ENCODE results near the gene RPL13A. TPM values are rescaled to one million over a fixed set of nuclear protein-coding genes. Genes with fewer than 3 reads are reported as not detected.

RPL13A gene
- total and polyA plus RNA-seq, 8 donors: 1,924 to 4,076 (median 3,551) TPM

- peak within 1 kb of the TSS; percentile 55 to 58 for H3K4me3 ChIP-seq
- peaks cover 0 to 14% of the 10 kb centered on the region in 2 donors for H3K36me3 ChIP-seq
- TF ChIP-seq CTCF (IDR thresholded peaks at IDR 0.05): peak; percentile 97 to 99
- no peaks in the 10 kb centered on the region for H3K27me3 ChIP-seq
- intact Hi-C loops (cut with DNase I): no loop called here
- H3K9me3 ChIP-seq: no peaks in the 10 kb centered on the region
- H3K4me1 ChIP-seq: peaks cover 0 to 33% of the 10 kb centered on the region in 2 donors
- DNase-seq (peak; percentile 73 to 94 (median 80)), ATAC-seq (peak; percentile 87)
- H3K27ac ChIP-seq: peak within 1 kb of the TSS; percentile 65 to 83
Observed at GRCh38 chr19:49473868-49474541, 13.4 kb upstream of the RPL13A start, which contains the start of gene FLT3LG. Gene FLT3LG (plus strand): TSS chr19:49474215. CDS start chr19:49474640, 425 bp downstream.

GRCh38 chr19:49474542-49474924 lies 12.9 kb upstream of the RPL13A start:
- no peak for TF ChIP-seq CTCF (IDR thresholded peaks at IDR 0.05)
- H3K27me3 ChIP-seq: no peaks in the 10 kb centered on the region
- ATAC-seq: no peak
- H3K36me3 ChIP-seq: peaks cover 0 to 9% of the 10 kb centered on the region in 2 donors
- intact Hi-C loops (cut with DNase I): no loop called here
- peak overlapping the region; percentile 65 to 83 for H3K27ac ChIP-seq
- DNase-seq: no peak
- peak overlapping the region; percentile 55 to 58 for H3K4me3 ChIP-seq
- peaks cover 0 to 28% of the 10 kb centered on the region in 2 donors for H3K4me1 ChIP-seq
- H3K9me3 ChIP-seq: no peaks in the 10 kb centered on the region

- Histone ChIP-seq H3K9me3 (no peaks in the 10 kb centered on the region), H3K27ac (no peak overlapping the region), H3K4me3 (peak overlapping the region in 1 of 2 donors; percentile 58), H3K36me3 (peaks cover 0 to under 1% of the 10 kb centered on the region in 2 donors), H3K27me3 (no peaks in the 10 kb centered on the region), H3K4me1 (peaks cover 0 to 23% of the 10 kb centered on the region in 2 donors)
- no peak for DNase-seq
- intact Hi-C loops (cut with DNase I): no loop called here
- no peak for ATAC-seq
- TF ChIP-seq CTCF (IDR thresholded peaks at IDR 0.05): no peak
Observed at GRCh38 chr19:49475191-49475917, 12.1 kb upstream of the RPL13A start.

GRCh38 chr19:49475995-49476880 lies 11.2 kb upstream of the RPL13A start:
- Histone ChIP-seq H3K9me3 (no peaks in the 10 kb centered on the region), H3K27ac (no peak overlapping the region), H3K4me1 (peaks cover 0 to 23% of the 10 kb centered on the region in 2 donors), H3K36me3 (no peaks in the 10 kb centered on the region), H3K27me3 (no peaks in the 10 kb centered on the region), H3K4me3 (peak overlapping the region in 1 of 2 donors; percentile 58)
- DNase-seq (peak in 1 of 4 donors; percentile 68), ATAC-seq (peak; percentile 20)
- TF ChIP-seq CTCF (IDR thresholded peaks at IDR 0.05): peak; percentile 14 to 36
- intact Hi-C loops (cut with DNase I): no loop called here
